Keratinocyte (primary cell): ENCODE measurements around the gene ZNF526. TPM values are rescaled to one million over a fixed set of nuclear protein-coding genes. Genes with fewer than 3 reads are reported as not detected.

Experiments
- DNase-seq: peaks from one replicate; pipeline ENCODE4 v3.0.0-alpha.2; 2011; ENCODE audit warnings: low read depth, missing footprints, low spot score
- FAIRE-seq: peaks from 2 replicates; lab custom pipeline; 2011; peaks lifted over from hg19 to GRCh38; lab: Jason Lieb, UNC
- H2AFZ ChIP-seq: 2 replicates; pipeline ENCODE4 v1.6.0; 2012; ENCODE audit warnings: low read length, control low read depth, inconsistent platforms; ENCODE audit not compliant: control insufficient read depth
- H3K27ac ChIP-seq: 2 replicates; pipeline ENCODE4 v1.5.1; 2011; ENCODE audit warnings: low read length; ENCODE audit not compliant: control insufficient read depth, insufficient read depth
- H3K27me3 ChIP-seq: 3 replicates; pipeline ENCODE4 v1.6.0; 2011; ENCODE audit warnings: low read length; ENCODE audit not compliant: control insufficient read depth, insufficient read depth; ENCODE audit errors: extremely low read depth
- H3K36me3 ChIP-seq, 2 experiments: 2 replicates in 1 of 2; 3 replicates in 1 of 2; pipeline ENCODE4 v1.5.1; 2011; ENCODE audit warnings: low read length in 2 of 2, mild to moderate bottlenecking in 1 of 2; ENCODE audit not compliant: control insufficient read depth in 2 of 2, insufficient read depth in 2 of 2; ENCODE audit errors: extremely low read depth in 1 of 2
- H3K4me1 ChIP-seq: 3 replicates; pipeline ENCODE4 v1.5.1; 2011; ENCODE audit warnings: low read length; ENCODE audit not compliant: control insufficient read depth, insufficient read depth; ENCODE audit errors: extremely low read depth
- H3K4me2 ChIP-seq: 3 replicates; pipeline ENCODE4 v1.6.0; 2011; ENCODE audit warnings: low read depth, low read length; ENCODE audit not compliant: control insufficient read depth, insufficient read depth; ENCODE audit errors: extremely low read depth
- H3K4me3 ChIP-seq, 3 experiments: fragments of 200-600 bp in 1 of 3; sonication (generic) in 1 of 3; 2 replicates in 2 of 3; 3 replicates in 1 of 3; pipeline ENCODE4 v1.5.1; 2011 to 2016; ENCODE audit warnings: low read length in 3 of 3, mild to moderate bottlenecking in 3 of 3, control low read depth in 2 of 3, inconsistent platforms in 1 of 3, low read depth in 1 of 3, mixed read lengths in 1 of 3, mixed run types in 1 of 3, moderate library complexity in 1 of 3; ENCODE audit not compliant: control insufficient read depth in 2 of 3, insufficient read depth in 2 of 3; ENCODE audit errors: extremely low read depth in 1 of 3
- H3K79me2 ChIP-seq: 2 replicates; pipeline ENCODE4 v1.6.0; 2012; ENCODE audit warnings: low read length; ENCODE audit not compliant: control insufficient read depth, insufficient read depth
- H3K9ac ChIP-seq: 3 replicates; pipeline ENCODE4 v1.6.0; 2011; ENCODE audit warnings: low read length; ENCODE audit not compliant: control insufficient read depth, insufficient read depth; ENCODE audit errors: extremely low read depth
- H3K9me1 ChIP-seq: 3 replicates; pipeline ENCODE4 v1.6.0; 2011; ENCODE audit warnings: low read length; ENCODE audit not compliant: control insufficient read depth, insufficient read depth; ENCODE audit errors: extremely low read depth
- H3K9me3 ChIP-seq: 2 replicates; pipeline ENCODE4 v1.5.1; 2012; ENCODE audit warnings: low read depth, low read length; ENCODE audit not compliant: control insufficient read depth
- H4K20me1 ChIP-seq: 3 replicates; pipeline ENCODE4 v1.6.0; 2011; ENCODE audit warnings: low read length; ENCODE audit not compliant: control insufficient read depth, insufficient read depth; ENCODE audit errors: extremely low read depth
- CTCF ChIP-seq, 3 experiments: IDR thresholded peaks in 1 of 3; conservative IDR thresholded peaks in 1 of 3; optimal IDR thresholded peaks in 1 of 3; 2 replicates in 2 of 3; 3 replicates in 1 of 3; pipeline versions ENCODE3 to v1.5.1; 2011; ENCODE audit warnings: low read length in 3 of 3, mild to moderate bottlenecking in 3 of 3, moderate library complexity in 2 of 3, control low read depth in 1 of 3, inconsistent platforms in 1 of 3; ENCODE audit not compliant: insufficient read depth in 2 of 3; ENCODE audit errors: extremely low read depth in 1 of 3
- EZH2 ChIP-seq: IDR thresholded peaks from one replicate; pipeline ENCODE4 v1.6.1; 2012; ENCODE audit warnings: inconsistent platforms, mild to moderate bottlenecking, low read length, moderate library complexity
- dilution Hi-C: fragments of 300-500 bp; cut with MboI; formaldehyde crosslinking; loops from one replicate; pipeline ENCODE4 v1.7.0; 2020; ENCODE audit warnings: low sequenced_read_pairs; ENCODE audit not compliant: extremely low pct_ligation_motif_present
- polyA plus RNA-seq, 5 experiments: library from polyadenylated mRNA; depleted of rRNA in 3 of 5; stranded (reverse) in 3 of 5; stranded (forward) in 1 of 5; unstranded in 1 of 5; fragments of >200 nt; gene quantifications; 1 replicate in 1 of 5; 2 replicates in 3 of 5; 3 replicates in 1 of 5; pipeline versions ENCODE4 v1.2.1 to v1.2.3, GENCODE V29; 2011 to 2012; ENCODE audit warnings: missing spikeins in 2 of 5, low read depth in 1 of 5, low replicate concordance in 1 of 5

ZNF526 gene
- polyA plus RNA-seq, 1 donor (not counting 4 experiments of a cell fraction or from before 2014, with no cell fraction given) = 5.4 TPM

GRCh38 chr19:42172261-42172660 is 47.9 kb upstream of the ZNF526 start:
- Histone ChIP-seq H3K9me3 (no peaks in the 10 kb centered on the region), H3K36me3 (no peaks in the 10 kb centered on the region), H3K79me2 (no peaks in the 10 kb centered on the region), H2AFZ (no peak overlapping the region), H3K4me2 (no peak overlapping the region), H3K4me1 (peaks cover 11% of the 10 kb centered on the region), H3K9me1 (no peaks in the 10 kb centered on the region), H3K9ac (no peak overlapping the region), H3K27ac (no peak overlapping the region), H3K27me3 (peaks cover 21% of the 10 kb centered on the region), H3K4me3 (no peak overlapping the region), H4K20me1 (no peaks in the 10 kb centered on the region)
- TF ChIP-seq EZH2 (no peak), CTCF (optimal IDR thresholded peaks at IDR 0.05 in 1 of 3, IDR thresholded peaks at IDR 0.05 in 1 of 3, conservative IDR thresholded peaks at IDR 0.05 in 1 of 3; ENCODE audit: extremely low read depth in 1 of 3, insufficient read depth in 2 of 3, low read length in 3 of 3) (no peak)
- DNase-seq (no peak), FAIRE-seq (no peak)
- dilution Hi-C loops = no loop called here

- Histone ChIP-seq H4K20me1 (no peaks in the 10 kb centered on the region), H2AFZ (no peak overlapping the region), H3K4me3 (no peak overlapping the region), H3K9me1 (no peaks in the 10 kb centered on the region), H3K27ac (no peak overlapping the region), H3K9me3 (no peaks in the 10 kb centered on the region), H3K4me1 (peaks cover 11% of the 10 kb centered on the region), H3K79me2 (no peaks in the 10 kb centered on the region), H3K9ac (no peak overlapping the region), H3K36me3 (no peaks in the 10 kb centered on the region), H3K27me3 (peaks cover 35% of the 10 kb centered on the region), H3K4me2 (no peak overlapping the region)
- dilution Hi-C loops = no loop called here
- no peak for DNase-seq
- no peak for TF ChIP-seq CTCF (optimal IDR thresholded peaks at IDR 0.05 in 1 of 3, IDR thresholded peaks at IDR 0.05 in 1 of 3, conservative IDR thresholded peaks at IDR 0.05 in 1 of 3; ENCODE audit: extremely low read depth in 1 of 3, insufficient read depth in 2 of 3, low read length in 3 of 3)
- TF ChIP-seq EZH2 = no peak
- FAIRE-seq = no peak
Measured at GRCh38 chr19:42173695-42174094, 46.4 kb upstream of the ZNF526 start.
